PFSK-1 (cell line): Measurements from ENCODE around the gene CSRNP2.

Experiments used
- FOXP2 ChIP-seq: optimal IDR thresholded peaks from 2 replicates; pipeline ENCODE3; 2011; ENCODE audit warnings: borderline replicate concordance, control low read depth, inconsistent platforms; ENCODE audit not compliant: insufficient read depth; ENCODE audit errors: extremely low read length, extremely low read depth
- POLR2AphosphoS5 ChIP-seq: IDR thresholded peaks from 2 replicates; pipeline ENCODE4 v1.6.1; 2012; ENCODE audit warnings: low read depth, mild to moderate bottlenecking, control low read depth, low read length, moderate library complexity
- REST ChIP-seq, 2 experiments: IDR thresholded peaks; 2 replicates each; pipeline versions ENCODE4 v1.6.1 to v1.8.0; 2011 to 2012; ENCODE audit warnings: low read depth in 2 of 2, low read length in 2 of 2, control low read depth in 1 of 2, inconsistent platforms in 1 of 2, mild to moderate bottlenecking in 1 of 2, moderate library complexity in 1 of 2; ENCODE audit not compliant: insufficient read depth in 1 of 2
- SIN3A ChIP-seq: IDR thresholded peaks from 2 replicates; pipeline ENCODE4 v1.6.1; 2012; ENCODE audit warnings: mild to moderate bottlenecking, low read length, moderate library complexity, borderline replicate concordance; ENCODE audit not compliant: insufficient read depth
- TAF1 ChIP-seq: IDR thresholded peaks from 2 replicates; pipeline ENCODE4 v1.6.1; 2012; ENCODE audit warnings: low read length, control low read depth, borderline replicate concordance; ENCODE audit not compliant: insufficient read depth

The CSRNP2 gene

GRCh38 chr12:51077930-51078329, 5.5 kb downstream of the CSRNP2 start:
- TF ChIP-seq SIN3A (no peak), REST (IDR thresholded peaks at IDR 0.05; ENCODE audit: insufficient read depth in 1 of 2, low read depth in 2 of 2, low read length in 2 of 2) (no peak)

GRCh38 chr12:51076236-51076930, 7.0 kb downstream of the CSRNP2 start:
- TF ChIP-seq POLR2AphosphoS5: no peak; the same call in 1 of the 2 replicates
- TF ChIP-seq SIN3A: no peak
- no peak for TF ChIP-seq REST (IDR thresholded peaks at IDR 0.05; ENCODE audit: insufficient read depth in 1 of 2, low read depth in 2 of 2, low read length in 2 of 2)
- TF ChIP-seq FOXP2: no peak
- no peak for TF ChIP-seq TAF1

- TF ChIP-seq POLR2AphosphoS5 (no peak), FOXP2 (no peak), TAF1 (no peak), SIN3A (no peak), REST (IDR thresholded peaks at IDR 0.05; ENCODE audit: insufficient read depth in 1 of 2, low read depth in 2 of 2, low read length in 2 of 2) (no peak)
Observed at GRCh38 chr12:51075390-51075789, 8.0 kb downstream of the CSRNP2 start.

- no peak for TF ChIP-seq FOXP2
- no peak for TF ChIP-seq TAF1
- TF ChIP-seq REST (IDR thresholded peaks at IDR 0.05; ENCODE audit: insufficient read depth in 1 of 2, low read depth in 2 of 2, low read length in 2 of 2): no peak
- no peak for TF ChIP-seq SIN3A
- no peak for TF ChIP-seq POLR2AphosphoS5
Observed at GRCh38 chr12:51071663-51072062, 11.7 kb downstream of the CSRNP2 start.

GRCh38 chr12:51070004-51070403, 13.4 kb downstream of the CSRNP2 start:
- TF ChIP-seq REST (IDR thresholded peaks at IDR 0.05; ENCODE audit: insufficient read depth in 1 of 2, low read depth in 2 of 2, low read length in 2 of 2) (no peak), FOXP2 (no peak), TAF1 (no peak), SIN3A (no peak), POLR2AphosphoS5 (no peak)
